GM23338 (cell line): Measurements from ENCODE around the gene ABCB6. TPM values are rescaled to one million over a fixed set of nuclear protein-coding genes. Genes with fewer than 3 reads are reported as not detected.
A peak's percentile ranks its signal among the peaks of the same experiment; 100 is the strongest.

Experiments
- ATAC-seq: fragments of 200-7000 bp; cut with Tn5 transposase; 3 replicates; pipeline ENCODE4 v1.9.1; 2020
- DNase-seq: peaks from one replicate; pipeline ENCODE4 v3.0.0-alpha.2; 2015; ENCODE audit warnings: low spot score
- H2AFZ ChIP-seq: fragments of 200-600 bp; sonication (generic); 2 replicates; pipeline ENCODE4 v1.8.0; 2016; ENCODE audit warnings: antibody characterized with exemption, mild to moderate bottlenecking, moderate library complexity
- H3F3A ChIP-seq: fragments of 200-600 bp; sonication (generic); replicated peaks from 2 replicates; pipeline ENCODE4 v1.8.0; 2017; ENCODE audit warnings: antibody characterized with exemption, mixed run types, low read depth
- H3K27ac ChIP-seq: fragments of 200-600 bp; sonication (generic); 2 replicates; pipeline ENCODE4 v1.6.1; 2016; ENCODE audit warnings: low read depth
- H3K27me3 ChIP-seq: fragments of 200-600 bp; sonication (generic); 2 replicates; pipeline ENCODE4 v1.8.0; 2016; ENCODE audit warnings: mild to moderate bottlenecking, mixed run types, moderate library complexity; ENCODE audit not compliant: insufficient read depth
- H3K36me3 ChIP-seq: fragments of 200-600 bp; sonication (generic); 2 replicates; pipeline ENCODE4 v1.8.0; 2016; ENCODE audit warnings: mild to moderate bottlenecking; ENCODE audit not compliant: insufficient read depth
- H3K4me1 ChIP-seq: fragments of 200-600 bp; sonication (generic); 2 replicates; pipeline ENCODE4 v1.8.0; 2016; ENCODE audit warnings: mild to moderate bottlenecking, moderate library complexity; ENCODE audit not compliant: insufficient read depth
- H3K4me2 ChIP-seq: fragments of 200-600 bp; sonication (generic); 2 replicates; pipeline ENCODE4 v1.7.1; 2017; ENCODE audit warnings: mixed run types
- H3K4me3 ChIP-seq: fragments of 200-600 bp; sonication (generic); 2 replicates; pipeline ENCODE4 v1.6.1; 2016; ENCODE audit warnings: mixed run types
- H3K79me2 ChIP-seq: fragments of 200-600 bp; sonication (generic); replicated peaks from 2 replicates; pipeline ENCODE4 v1.8.0; 2017; ENCODE audit warnings: mild to moderate bottlenecking; ENCODE audit not compliant: insufficient read depth
- H3K9me2 ChIP-seq: fragments of 200-600 bp; sonication (generic); 2 replicates; pipeline ENCODE4 v1.8.0; 2017; ENCODE audit not compliant: insufficient read depth
- H4K20me1 ChIP-seq: fragments of 200-600 bp; sonication (generic); replicated peaks from 2 replicates; pipeline ENCODE4 v1.8.0; 2017; ENCODE audit warnings: mild to moderate bottlenecking; ENCODE audit not compliant: insufficient read depth
- H3K27ac Mint-ChIP-seq: 2 replicates; pipeline ENCODE4 v1.8.0; 2020; ENCODE audit warnings: inconsistent platforms, mild to moderate bottlenecking, moderate library complexity, mixed read lengths
- H3K27me3 Mint-ChIP-seq: 3 replicates; pipeline ENCODE4 v1.8.0; 2022; ENCODE audit warnings: low read depth, mild to moderate bottlenecking, moderate library complexity, mixed read lengths, inconsistent platforms; ENCODE audit not compliant: insufficient read depth, poor library complexity
- H3K36me3 Mint-ChIP-seq: 3 replicates; pipeline ENCODE4 v1.8.0; 2021; ENCODE audit warnings: low read depth, mild to moderate bottlenecking, inconsistent platforms, moderate library complexity, mixed read lengths
- H3K4me1 Mint-ChIP-seq: 3 replicates; pipeline ENCODE4 v1.8.0; 2020; ENCODE audit warnings: mild to moderate bottlenecking, inconsistent platforms, mixed read lengths
- H3K4me3 Mint-ChIP-seq: 3 replicates; pipeline ENCODE4 v1.8.0; 2021; ENCODE audit warnings: moderate library complexity, mild to moderate bottlenecking, inconsistent platforms, mixed read lengths
- H3K9me3 Mint-ChIP-seq: 3 replicates; pipeline ENCODE4 v1.8.0; 2020; ENCODE audit warnings: moderate library complexity, mild to moderate bottlenecking, inconsistent platforms, mixed read lengths
- CREB1 ChIP-seq: fragments of 250-450 bp; sonication (Bioruptor Pico); IDR thresholded peaks from 2 replicates; pipeline ENCODE4 v1.5.0; 2020; ENCODE audit warnings: low read depth, mild to moderate bottlenecking, moderate library complexity
- CTCF ChIP-seq, 2 experiments: fragments of 200-600 bp in 1 of 2; sonication (generic) in 1 of 2; conservative IDR thresholded peaks; 2 replicates each; pipeline versions ENCODE4 v1.5.1 to v1.6.1; 2016 to 2017; ENCODE audit warnings: antibody characterized with exemption in 2 of 2, low read depth in 2 of 2, mild to moderate bottlenecking in 2 of 2, moderate library complexity in 1 of 2
- EZH2 ChIP-seq: fragments of 200-600 bp; sonication (generic); IDR thresholded peaks from one replicate; pipeline ENCODE4 v1.8.0; 2017; ENCODE audit warnings: antibody characterized with exemption, mild to moderate bottlenecking, low read depth; ENCODE audit not compliant: unreplicated experiment
- JUNB ChIP-seq: IDR thresholded peaks from one replicate; pipeline ENCODE4 v1.6.1; 2016; ENCODE audit warnings: antibody characterized with exemption; ENCODE audit not compliant: unreplicated experiment
- POLR2AphosphoS5 ChIP-seq: IDR thresholded peaks from 2 replicates; pipeline ENCODE4 v1.6.1; 2016; ENCODE audit warnings: antibody characterized with exemption, low read depth
- polyA plus RNA-seq: library from polyadenylated mRNA; unstranded; fragments of >200 nt; fragmentation: Nextera tagmentation; extraction: Ambion mirVana; gene quantifications from 2 replicates; pipeline ENCODE4 v1.2.1, GENCODE V29; 2016
- total RNA-seq: library from RNA; depleted of rRNA; stranded (reverse); fragments of >200 nt; shearing (Covaris generic); gene quantifications from 2 replicates; pipeline ENCODE4 v1.2.3, GENCODE V29; 2014
- TF ChIP-seq, protein P1 (sequence below): fragments of 250-450 bp; sonication (Bioruptor Pico); IDR thresholded peaks from 2 replicates; pipeline ENCODE4 v1.5.0; 2020; ENCODE audit warnings: mild to moderate bottlenecking, moderate library complexity

The ABCB6 gene
- total and polyA plus RNA-seq, 2 experiments from 2014 or later = 26.2 to 35.1 TPM

- no peaks in the 10 kb centered on the region; the same call in 1 of the 2 replicates for H4K20me1 ChIP-seq
- no peaks in the 10 kb centered on the region for H3K36me3 ChIP-seq
- peak overlapping the region; percentile 59 for H2AFZ ChIP-seq
- Mint-ChIP-seq H3K27ac (peak overlapping the region; percentile 10; the same call in 1 of the 2 replicates), H3K27me3 (peaks cover 10% of the 10 kb centered on the region), H3K36me3 (peaks cover 41% of the 10 kb centered on the region), H3K4me1 (peaks cover 13% of the 10 kb centered on the region; the same call in 2 of the 3 replicates), H3K4me3 (peak overlapping the region; percentile 94), H3K9me3 (no peaks in the 10 kb centered on the region; the same call in 2 of the 3 replicates)
- peak overlapping the region; percentile 71 for H3K4me3 ChIP-seq
- ATAC-seq = peak; percentile 5
- peaks cover 20% of the 10 kb centered on the region for H3F3A ChIP-seq
- DNase-seq = peak; percentile 51
- H3K79me2 ChIP-seq = peaks cover 7% of the 10 kb centered on the region
- H3K4me2 ChIP-seq = peak overlapping the region; percentile 95
- H3K27ac ChIP-seq = no peak overlapping the region
- peaks cover 13% of the 10 kb centered on the region for H3K4me1 ChIP-seq
- 0 out of 4 replicates have a peak, but pooled peaks of 1 of the 2 experiments have one; percentile 16 for TF ChIP-seq CTCF (conservative IDR thresholded peaks at IDR 0.05; ENCODE audit: low read depth in 2 of 2)
- TF ChIP-seq, protein P1, sequence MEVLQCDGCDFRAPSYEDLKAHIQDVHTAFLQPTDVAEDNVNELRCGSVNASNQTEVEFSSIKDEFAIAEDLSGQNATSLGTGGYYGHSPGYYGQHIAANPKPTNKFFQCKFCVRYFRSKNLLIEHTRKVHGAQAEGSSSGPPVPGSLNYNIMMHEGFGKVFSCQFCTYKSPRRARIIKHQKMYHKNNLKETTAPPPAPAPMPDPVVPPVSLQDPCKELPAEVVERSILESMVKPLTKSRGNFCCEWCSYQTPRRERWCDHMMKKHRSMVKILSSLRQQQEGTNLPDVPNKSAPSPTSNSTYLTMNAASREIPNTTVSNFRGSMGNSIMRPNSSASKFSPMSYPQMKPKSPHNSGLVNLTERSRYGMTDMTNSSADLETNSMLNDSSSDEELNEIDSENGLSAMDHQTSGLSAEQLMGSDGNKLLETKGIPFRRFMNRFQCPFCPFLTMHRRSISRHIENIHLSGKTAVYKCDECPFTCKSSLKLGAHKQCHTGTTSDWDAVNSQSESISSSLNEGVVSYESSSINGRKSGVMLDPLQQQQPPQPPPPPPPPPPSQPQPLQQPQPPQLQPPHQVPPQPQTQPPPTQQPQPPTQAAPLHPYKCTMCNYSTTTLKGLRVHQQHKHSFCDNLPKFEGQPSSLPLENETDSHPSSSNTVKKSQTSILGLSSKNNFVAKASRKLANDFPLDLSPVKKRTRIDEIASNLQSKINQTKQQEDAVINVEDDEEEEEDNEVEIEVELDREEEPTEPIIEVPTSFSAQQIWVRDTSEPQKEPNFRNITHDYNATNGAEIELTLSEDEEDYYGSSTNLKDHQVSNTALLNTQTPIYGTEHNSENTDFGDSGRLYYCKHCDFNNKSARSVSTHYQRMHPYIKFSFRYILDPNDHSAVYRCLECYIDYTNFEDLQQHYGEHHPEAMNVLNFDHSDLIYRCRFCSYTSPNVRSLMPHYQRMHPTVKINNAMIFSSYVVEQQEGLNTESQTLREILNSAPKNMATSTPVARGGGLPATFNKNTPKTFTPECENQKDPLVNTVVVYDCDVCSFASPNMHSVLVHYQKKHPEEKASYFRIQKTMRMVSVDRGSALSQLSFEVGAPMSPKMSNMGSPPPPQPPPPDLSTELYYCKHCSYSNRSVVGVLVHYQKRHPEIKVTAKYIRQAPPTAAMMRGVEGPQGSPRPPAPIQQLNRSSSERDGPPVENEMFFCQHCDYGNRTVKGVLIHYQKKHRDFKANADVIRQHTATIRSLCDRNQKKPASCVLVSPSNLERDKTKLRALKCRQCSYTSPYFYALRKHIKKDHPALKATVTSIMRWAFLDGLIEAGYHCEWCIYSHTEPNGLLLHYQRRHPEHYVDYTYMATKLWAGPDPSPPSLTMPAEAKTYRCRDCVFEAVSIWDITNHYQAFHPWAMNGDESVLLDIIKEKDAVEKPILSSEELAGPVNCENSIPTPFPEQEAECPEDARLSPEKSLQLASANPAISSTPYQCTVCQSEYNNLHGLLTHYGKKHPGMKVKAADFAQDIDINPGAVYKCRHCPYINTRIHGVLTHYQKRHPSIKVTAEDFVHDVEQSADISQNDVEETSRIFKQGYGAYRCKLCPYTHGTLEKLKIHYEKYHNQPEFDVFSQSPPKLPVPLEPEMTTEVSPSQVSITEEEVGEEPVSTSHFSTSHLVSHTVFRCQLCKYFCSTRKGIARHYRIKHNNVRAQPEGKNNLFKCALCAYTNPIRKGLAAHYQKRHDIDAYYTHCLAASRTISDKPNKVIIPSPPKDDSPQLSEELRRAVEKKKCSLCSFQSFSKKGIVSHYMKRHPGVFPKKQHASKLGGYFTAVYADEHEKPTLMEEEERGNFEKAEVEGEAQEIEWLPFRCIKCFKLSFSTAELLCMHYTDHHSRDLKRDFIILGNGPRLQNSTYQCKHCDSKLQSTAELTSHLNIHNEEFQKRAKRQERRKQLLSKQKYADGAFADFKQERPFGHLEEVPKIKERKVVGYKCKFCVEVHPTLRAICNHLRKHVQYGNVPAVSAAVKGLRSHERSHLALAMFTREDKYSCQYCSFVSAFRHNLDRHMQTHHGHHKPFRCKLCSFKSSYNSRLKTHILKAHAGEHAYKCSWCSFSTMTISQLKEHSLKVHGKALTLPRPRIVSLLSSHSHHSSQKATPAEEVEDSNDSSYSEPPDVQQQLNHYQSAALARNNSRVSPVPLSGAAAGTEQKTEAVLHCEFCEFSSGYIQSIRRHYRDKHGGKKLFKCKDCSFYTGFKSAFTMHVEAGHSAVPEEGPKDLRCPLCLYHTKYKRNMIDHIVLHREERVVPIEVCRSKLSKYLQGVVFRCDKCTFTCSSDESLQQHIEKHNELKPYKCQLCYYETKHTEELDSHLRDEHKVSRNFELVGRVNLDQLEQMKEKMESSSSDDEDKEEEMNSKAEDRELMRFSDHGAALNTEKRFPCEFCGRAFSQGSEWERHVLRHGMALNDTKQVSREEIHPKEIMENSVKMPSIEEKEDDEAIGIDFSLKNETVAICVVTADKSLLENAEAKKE (CRISPR knock-in tag) = no peak
- no peak for TF ChIP-seq POLR2AphosphoS5
- TF ChIP-seq CREB1 = no peak
- no peak for TF ChIP-seq EZH2
- TF ChIP-seq JUNB = no peak
- no peaks in the 10 kb centered on the region for H3K27me3 ChIP-seq
- H3K9me2 ChIP-seq = no peaks in the 10 kb centered on the region
These were observed 40.2 kb downstream of the ABCB6 start for GRCh38 chr2:219178377-219179175.
